Hepatic stellate cell (primary cell): ENCODE results near the gene SEC24D.

ENCODE experiments used
- DNase-seq: peaks from one replicate; pipeline ENCODE4 v3.0.0; 2011; ENCODE audit warnings: low spot score

The SEC24D gene

GRCh38 chr4:118751629-118752323 lies 84.2 kb downstream of the SEC24D start:
- DNase-seq, result no peak

GRCh38 chr4:118749347-118749988 lies 86.5 kb downstream of the SEC24D start:
- DNase-seq, result no peak

GRCh38 chr4:118746251-118746919 lies 89.5 kb downstream of the SEC24D start:
- no peak for DNase-seq

GRCh38 chr4:118745357-118745756 lies 90.6 kb downstream of the SEC24D start:
- no peak for DNase-seq

GRCh38 chr4:118743867-118744266 lies 92.1 kb downstream of the SEC24D start:
- DNase-seq, result no peak

GRCh38 chr4:118742050-118742449 lies 93.9 kb downstream of the SEC24D start:
- DNase-seq, result no peak

- DNase-seq, result no peak
These were observed 94.5 kb downstream of the SEC24D start for GRCh38 chr4:118741301-118741855.

GRCh38 chr4:118740869-118741268 lies 95.1 kb downstream of the SEC24D start:
- DNase-seq, result no peak

- no peak for DNase-seq
These were observed 96.8 kb downstream of the SEC24D start for GRCh38 chr4:118739022-118739713.

GRCh38 chr4:118738090-118738489 lies 97.8 kb downstream of the SEC24D start:
- DNase-seq, result no peak

GRCh38 chr4:118736900-118737299 lies 99.0 kb downstream of the SEC24D start:
- no peak for DNase-seq

- DNase-seq, result no peak
These were observed 101.3 kb downstream of the SEC24D start for GRCh38 chr4:118734491-118735205.

GRCh38 chr4:118732591-118733330 lies 103.2 kb downstream of the SEC24D start:
- DNase-seq, result peak; percentile 37

- DNase-seq, result no peak
These were observed 105.2 kb downstream of the SEC24D start for GRCh38 chr4:118730683-118731082.

GRCh38 chr4:118729287-118730286 lies 106.3 kb downstream of the SEC24D start:
- peak; percentile 40 for DNase-seq

- no peak for DNase-seq
These were observed 108.6 kb downstream of the SEC24D start for GRCh38 chr4:118727360-118727759.

GRCh38 chr4:118723369-118723768 lies 112.6 kb downstream of the SEC24D start:
- no peak for DNase-seq

GRCh38 chr4:118721752-118722151 lies 114.2 kb downstream of the SEC24D start:
- DNase-seq, result no peak

- no peak for DNase-seq
These were observed 117.3 kb downstream of the SEC24D start for GRCh38 chr4:118718511-118719170.
